Testis (tissue), 2 donors: ENCODE results near the gene ERBB2.

Experiments used
- POLR2A ChIP-seq: fragments of 450-650 bp; IDR thresholded peaks from one replicate; pipeline ENCODE4 v1.6.1; 2017; ENCODE audit warnings: antibody characterized with exemption, mild to moderate bottlenecking, moderate library complexity
- TF ChIP-seq, protein P1 (sequence below), 3 experiments: fragments of 450-650 bp in 2 of 3; fragments of 200-600 bp in 1 of 3; sonication (generic) in 1 of 3; IDR thresholded peaks; one replicate each; pipeline ENCODE4 v1.5.1; 2016 to 2019; ENCODE audit warnings: antibody characterized with exemption in 3 of 3, mild to moderate bottlenecking in 2 of 3, moderate library complexity in 1 of 3

DNA sequence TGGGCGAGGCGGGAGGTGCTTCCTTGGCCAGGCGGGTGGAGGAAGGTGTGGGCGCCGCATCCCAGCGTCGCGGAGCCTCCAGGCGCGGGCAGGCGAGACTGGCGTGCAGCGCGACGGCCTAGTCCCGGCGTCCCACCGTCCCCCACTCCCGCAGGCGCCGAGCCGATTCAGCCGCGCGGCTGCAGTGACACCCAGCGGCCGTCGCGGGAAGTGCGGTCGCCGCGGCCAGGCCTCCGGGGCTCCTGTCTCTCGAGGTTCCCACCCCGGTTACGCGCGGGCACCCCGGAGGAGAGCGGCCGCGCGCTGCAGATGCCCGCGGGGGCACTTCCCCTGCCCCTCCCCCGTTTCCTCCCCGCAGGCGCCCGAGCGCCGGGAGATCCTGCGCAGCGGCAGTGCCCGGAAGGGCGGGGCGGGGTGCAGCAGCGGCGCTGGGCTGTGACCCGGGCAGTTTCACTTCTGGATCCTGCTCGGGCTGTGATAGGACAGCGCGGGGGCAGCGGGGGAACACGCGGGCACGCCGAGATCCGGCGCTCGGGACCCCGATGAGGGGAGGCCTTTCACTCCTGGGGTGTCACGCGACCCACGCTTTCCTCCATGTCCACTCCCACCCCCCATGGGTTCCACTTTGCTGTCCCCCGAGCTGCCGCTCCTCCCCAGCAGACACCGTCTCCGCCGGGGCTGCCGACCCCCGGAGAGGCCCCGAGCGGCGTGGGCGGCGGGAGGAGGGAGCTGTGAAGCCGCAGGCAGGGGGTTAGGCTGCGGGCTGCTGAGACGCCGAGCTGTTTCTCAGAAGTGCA is 54.5 kb downstream of the ERBB2 start:
- no peak for TF ChIP-seq POLR2A
- TF ChIP-seq, protein P1, sequence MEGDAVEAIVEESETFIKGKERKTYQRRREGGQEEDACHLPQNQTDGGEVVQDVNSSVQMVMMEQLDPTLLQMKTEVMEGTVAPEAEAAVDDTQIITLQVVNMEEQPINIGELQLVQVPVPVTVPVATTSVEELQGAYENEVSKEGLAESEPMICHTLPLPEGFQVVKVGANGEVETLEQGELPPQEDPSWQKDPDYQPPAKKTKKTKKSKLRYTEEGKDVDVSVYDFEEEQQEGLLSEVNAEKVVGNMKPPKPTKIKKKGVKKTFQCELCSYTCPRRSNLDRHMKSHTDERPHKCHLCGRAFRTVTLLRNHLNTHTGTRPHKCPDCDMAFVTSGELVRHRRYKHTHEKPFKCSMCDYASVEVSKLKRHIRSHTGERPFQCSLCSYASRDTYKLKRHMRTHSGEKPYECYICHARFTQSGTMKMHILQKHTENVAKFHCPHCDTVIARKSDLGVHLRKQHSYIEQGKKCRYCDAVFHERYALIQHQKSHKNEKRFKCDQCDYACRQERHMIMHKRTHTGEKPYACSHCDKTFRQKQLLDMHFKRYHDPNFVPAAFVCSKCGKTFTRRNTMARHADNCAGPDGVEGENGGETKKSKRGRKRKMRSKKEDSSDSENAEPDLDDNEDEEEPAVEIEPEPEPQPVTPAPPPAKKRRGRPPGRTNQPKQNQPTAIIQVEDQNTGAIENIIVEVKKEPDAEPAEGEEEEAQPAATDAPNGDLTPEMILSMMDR (IDR thresholded peaks at IDR 0.05) = peak; percentile 97 to 99 (median 98)
